Upper lobe of left lung (tissue), 4 donors: ENCODE data around the gene IQCM.

Source experiments
- CTCF ChIP-seq, 6 experiments: fragments of 450-650 bp in 4 of 6; fragments of 200-600 bp in 2 of 6; sonication (generic) in 2 of 6; IDR thresholded peaks; one replicate each; pipeline ENCODE4 v1.5.1; 2016 to 2019; ENCODE audit warnings: antibody characterized with exemption in 6 of 6
- EP300 ChIP-seq, 4 donors: sonication (generic); formaldehyde crosslinking; IDR thresholded peaks; one replicate each; pipeline ENCODE4 v1.5.1; 2017; ENCODE audit warnings: antibody characterized with exemption in 4 of 4, control low read depth in 2 of 4
- POLR2A ChIP-seq, 4 donors: fragments of 450-650 bp; IDR thresholded peaks; one replicate each; pipeline ENCODE4 v1.5.1; 2016 to 2017; ENCODE audit warnings: antibody characterized with exemption in 4 of 4, mild to moderate bottlenecking in 2 of 4

DNA sequence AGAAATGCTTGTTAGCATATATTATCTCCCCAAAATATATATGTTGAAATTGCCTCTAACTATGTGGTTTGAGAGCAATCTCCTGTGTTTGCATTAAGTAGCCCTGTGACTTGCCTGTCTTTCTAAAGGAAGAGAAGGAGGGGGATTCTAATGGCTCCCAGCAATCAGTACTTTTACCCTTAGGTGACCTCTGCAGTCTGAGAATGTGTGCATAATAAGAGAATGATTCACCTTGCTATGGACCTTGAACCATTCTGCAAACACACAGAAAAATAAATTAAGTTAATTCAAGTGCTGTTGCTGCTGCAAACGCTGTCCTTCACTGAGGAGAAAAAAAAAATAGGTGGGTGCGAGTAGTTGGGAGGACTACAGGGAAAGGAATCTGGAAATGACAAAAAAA is 322.2 kb downstream of the IQCM start:
- TF ChIP-seq CTCF (IDR thresholded peaks at IDR 0.05) (no peak), POLR2A (IDR thresholded peaks at IDR 0.05) (no peak), EP300 (IDR thresholded peaks at IDR 0.05) (no peak)
